Stimulated activated CD4-positive, alpha-beta T cell treated with anti-CD3 and anti-CD28 coated beads, Interleukin-4, amount 100 ng/mL, for 4 hours (primary cell): ENCODE data around the gene NR2C2.

Experiments
- DNase-seq, 2 experiments: peaks; one replicate each; pipeline ENCODE4 v3.0.0-alpha.2; 2020

The NR2C2 gene

DNA sequence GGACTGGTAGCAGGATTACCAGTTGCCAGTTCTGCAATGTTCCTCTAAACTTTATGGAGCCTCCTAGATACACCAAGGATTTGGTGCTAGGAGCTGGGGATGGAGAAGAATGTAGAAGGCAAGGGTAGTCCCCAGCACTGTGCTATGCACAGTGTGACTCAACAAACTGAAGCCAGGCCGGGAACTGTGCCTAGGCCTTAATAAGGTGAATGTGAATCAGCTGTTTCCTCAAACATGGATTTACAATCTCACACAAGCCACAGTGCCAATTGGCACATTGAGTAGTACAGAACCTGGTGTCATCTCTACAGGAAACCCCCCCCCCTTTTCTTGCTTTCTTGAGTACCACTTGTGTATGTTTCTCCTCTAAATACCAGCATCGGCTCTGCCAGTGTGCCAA lies 85.3 kb downstream of the NR2C2 start:
- no peak for DNase-seq

DNA sequence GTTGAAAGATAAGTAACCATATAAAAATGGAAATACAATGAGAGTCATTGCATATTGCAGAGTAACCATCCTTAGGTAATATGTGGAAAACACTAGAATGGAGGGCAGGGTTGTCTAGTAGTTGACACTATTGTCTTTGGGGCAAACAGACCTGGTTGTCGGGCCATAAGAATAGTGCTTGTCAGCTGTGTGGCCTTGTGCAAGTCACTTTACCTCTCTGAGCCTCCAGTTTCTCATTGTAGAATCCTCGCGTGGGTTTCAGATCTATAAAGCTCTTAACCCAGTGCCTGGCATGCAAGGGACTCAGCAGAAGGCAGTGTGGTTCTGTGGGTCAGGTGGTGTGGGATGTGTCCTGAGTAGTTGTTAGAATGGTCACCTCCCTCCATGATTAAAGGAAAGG lies 85.7 kb downstream of the NR2C2 start:
- DNase-seq = no peak

DNA sequence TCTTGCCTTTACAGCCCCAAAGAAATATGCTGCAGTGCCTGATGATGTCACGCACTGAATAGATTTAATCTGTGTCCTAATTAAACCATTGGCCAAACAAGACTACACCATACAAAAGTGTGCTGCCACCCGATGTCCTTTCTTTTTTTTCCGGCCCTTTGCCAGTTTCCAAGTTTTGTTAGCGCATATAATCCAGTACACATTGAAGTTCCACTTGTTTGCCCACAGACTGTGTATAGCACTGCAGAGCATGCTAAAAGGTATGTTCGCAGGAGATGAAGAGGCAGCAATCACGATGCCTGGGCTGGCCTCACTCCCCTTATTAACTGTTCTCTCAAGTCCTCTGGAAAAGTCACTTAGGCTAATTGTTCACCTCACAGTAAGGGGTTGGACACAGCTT lies 90.9 kb downstream of the NR2C2 start:
- DNase-seq = no peak

DNA sequence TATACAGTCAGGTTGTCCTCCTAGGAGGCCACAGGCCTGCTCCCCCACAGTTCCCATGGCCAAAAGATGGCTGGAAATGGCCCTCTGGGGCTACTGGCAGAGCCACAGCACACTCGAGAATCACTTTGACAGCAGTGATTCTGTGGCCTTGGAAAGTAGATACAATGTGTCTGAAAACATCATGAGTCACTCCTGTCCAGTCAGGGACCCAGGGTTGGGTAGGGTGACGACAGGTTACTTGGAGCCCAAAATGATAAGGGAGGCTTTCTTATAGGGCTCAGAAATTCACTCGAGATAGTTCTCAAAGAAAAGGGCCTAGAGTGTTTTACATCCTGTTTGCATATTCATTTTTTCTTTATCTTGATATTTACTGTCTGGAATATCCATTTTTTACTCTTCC lies 93.5 kb downstream of the NR2C2 start:
- DNase-seq = no peak

DNA sequence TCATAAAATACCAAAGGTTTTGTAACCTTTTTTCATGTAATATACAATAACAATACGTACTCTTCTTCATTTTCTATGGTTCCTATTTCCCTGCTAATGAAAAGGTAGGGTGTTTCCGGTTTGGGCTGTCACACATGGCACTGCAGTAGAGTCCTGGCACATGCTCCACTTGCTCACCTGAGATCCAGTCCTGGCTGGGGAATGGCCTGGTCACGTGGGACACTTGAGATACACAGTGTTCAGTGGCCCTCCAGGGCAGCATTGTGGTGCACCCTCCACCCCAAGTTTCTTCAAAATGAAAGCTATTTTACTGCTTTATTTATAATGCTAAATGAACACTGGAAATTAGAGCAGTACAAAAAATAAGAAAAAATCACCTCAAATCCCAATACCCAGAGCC lies 94.6 kb downstream of the NR2C2 start:
- no peak for DNase-seq

DNA sequence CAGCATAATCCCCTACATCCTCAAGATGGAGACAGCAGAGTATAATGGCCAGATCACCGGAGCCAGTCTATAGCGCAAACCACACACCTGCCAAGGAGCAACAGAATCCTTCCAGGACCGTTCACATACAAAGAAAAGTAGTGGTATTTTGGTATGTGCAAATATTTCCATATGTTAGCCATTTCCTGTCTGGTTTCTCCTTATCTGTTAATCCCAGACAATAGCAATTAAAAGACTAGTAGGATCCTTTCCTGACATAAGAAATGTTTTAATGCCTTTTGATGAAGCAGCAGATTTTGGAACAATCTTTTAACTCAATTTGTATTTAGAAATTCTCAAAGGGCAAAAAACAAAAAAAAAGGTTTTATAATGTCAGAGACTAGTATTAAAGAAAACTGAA lies 95.6 kb downstream of the NR2C2 start:
- no peak for DNase-seq

DNA sequence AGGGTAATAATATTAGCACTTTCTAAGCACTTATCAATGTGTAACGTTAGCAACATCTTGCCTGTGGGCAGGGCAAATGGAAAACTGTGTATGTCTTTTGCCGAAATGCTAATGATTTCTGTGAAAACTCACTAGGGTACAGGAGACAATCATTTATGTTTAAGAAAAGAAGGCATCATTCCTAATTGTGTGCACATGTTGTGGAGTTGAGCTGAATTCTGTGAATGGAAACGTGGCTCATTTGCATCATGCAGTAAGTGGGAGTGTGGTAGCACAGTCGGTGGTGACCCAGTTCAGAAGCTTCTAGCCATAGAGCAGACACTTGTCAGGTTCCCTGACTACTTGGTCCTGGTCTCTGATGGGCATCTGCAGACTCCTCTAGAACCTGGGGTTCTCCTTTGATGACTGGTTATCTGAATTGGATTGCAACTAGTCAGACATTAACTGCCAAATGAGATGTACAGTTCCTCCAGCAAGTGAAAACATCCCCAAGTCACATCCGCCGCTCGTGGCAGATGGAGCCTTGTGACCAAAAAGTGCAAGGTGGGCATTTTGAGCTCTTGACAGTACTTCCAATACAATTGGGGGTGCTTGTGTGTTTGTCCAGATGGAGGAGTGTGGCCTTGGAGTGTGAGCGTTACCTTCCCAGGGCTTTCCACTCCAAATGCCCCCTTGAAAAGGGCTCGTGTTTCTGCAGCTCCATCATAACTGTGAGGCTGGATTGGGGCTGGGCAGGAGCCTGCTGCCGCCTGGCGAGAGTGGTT lies 96.2 kb downstream of the NR2C2 start:
- DNase-seq = no peak

DNA sequence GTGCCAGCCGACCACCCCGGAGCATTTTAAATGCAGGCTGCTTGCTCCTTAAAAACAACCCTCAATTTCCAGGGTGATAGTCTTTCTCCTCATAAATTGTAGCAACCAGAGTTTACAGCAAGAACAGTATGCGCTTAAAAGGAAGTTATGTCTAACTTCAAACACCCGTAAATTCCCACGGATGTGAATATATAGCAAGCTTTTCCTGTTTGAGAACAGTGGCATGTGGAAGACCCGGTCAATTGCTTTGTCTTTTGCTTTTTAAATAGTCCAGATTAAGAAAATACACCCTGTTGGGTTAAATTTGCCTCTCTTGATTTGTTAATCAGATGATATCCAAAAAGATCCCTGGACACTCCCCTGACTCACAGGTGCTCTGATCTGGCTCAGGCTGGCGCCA lies 96.9 kb downstream of the NR2C2 start:
- DNase-seq = no peak

DNA sequence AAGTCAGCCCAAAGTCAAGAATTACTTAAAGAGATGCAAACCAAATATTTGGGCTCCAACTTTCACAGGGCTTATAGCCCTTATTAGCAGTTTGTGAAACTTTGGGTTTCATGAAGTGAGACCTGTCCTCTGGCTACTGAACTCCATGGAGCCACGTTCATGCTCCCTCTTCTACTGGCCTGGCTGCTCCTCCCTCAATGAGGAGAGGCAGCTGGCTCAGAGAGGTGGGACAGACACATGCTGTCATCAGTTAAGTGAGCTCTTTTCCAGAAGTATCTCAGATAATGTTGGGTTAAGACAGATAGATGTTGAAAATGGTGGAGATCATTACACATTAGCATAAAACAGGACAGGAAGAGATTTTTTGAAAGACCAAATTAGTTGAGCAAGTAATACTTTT lies 98.3 kb downstream of the NR2C2 start:
- DNase-seq = no peak

DNA sequence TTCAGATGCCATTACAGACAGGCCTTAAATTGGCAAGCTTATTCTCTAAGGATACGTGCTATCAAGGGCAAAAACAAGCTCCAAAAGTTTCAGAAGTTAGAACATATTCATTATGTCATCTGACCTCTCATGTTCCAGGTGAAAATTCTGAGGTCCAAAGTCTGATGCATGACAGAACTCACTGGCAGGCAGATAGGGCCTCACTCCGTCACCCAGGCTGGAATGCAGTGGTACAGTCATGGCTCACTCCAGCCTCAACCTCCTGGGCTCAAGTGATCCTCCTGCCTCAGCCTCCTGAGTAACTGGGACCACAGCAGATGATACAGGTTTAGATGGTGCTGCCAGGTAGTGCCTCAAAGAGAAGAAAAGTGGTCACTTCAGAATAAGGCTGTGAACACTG lies 102.2 kb downstream of the NR2C2 start:
- DNase-seq = no peak

DNA sequence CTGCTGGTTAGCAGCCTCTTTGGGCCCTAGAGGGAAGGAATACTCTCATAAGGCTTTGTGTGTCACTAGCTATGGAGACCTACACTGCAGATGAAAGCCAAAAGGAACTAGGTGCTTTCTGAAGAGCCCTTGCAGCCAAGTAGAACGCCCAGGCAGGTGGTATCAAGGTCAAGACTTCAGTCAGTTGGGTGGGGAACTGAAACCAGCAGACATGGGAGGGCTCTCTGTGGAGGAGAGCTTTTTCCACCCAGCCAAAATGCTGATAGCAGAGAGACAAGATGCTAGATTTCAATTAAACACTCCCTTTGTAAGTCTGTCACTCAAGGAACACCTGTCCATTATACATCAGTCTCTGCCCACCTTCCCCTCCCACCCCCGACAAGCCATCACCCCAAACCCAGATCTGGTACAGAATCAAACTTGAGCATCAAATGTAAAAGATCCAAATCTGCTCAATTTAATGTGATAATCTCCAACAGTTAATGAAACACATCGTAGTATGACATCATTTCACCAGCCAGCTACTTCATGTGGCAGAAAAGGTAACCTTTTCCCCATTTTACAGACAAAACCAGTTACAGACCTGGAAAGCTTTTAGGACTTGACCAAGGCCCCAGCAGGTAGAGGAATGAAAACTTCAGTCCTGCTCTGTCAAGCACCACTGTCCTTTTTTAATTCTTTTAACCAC lies 103.2 kb downstream of the NR2C2 start:
- DNase-seq = no peak

DNA sequence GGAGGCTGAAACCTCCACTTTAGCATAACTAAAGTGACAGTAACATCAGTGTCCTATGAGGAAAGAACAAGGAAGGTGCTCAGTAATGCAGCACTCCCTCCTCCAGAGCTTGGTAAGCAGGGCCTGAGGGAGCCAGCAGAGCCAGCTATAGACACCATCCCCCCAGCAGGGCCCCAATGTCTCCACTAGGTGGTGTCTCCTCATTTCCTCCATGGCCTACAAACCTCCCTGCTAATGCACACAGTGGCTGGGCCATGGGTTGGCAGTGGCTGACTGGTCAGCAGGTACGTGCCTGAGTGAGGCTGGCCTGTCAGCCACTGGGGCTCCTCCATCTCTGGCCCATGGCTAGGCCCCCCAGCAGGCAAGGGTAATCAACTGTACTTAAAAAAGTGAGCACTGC lies 104.1 kb downstream of the NR2C2 start:
- peak; percentile 14 to 22 for DNase-seq

DNA sequence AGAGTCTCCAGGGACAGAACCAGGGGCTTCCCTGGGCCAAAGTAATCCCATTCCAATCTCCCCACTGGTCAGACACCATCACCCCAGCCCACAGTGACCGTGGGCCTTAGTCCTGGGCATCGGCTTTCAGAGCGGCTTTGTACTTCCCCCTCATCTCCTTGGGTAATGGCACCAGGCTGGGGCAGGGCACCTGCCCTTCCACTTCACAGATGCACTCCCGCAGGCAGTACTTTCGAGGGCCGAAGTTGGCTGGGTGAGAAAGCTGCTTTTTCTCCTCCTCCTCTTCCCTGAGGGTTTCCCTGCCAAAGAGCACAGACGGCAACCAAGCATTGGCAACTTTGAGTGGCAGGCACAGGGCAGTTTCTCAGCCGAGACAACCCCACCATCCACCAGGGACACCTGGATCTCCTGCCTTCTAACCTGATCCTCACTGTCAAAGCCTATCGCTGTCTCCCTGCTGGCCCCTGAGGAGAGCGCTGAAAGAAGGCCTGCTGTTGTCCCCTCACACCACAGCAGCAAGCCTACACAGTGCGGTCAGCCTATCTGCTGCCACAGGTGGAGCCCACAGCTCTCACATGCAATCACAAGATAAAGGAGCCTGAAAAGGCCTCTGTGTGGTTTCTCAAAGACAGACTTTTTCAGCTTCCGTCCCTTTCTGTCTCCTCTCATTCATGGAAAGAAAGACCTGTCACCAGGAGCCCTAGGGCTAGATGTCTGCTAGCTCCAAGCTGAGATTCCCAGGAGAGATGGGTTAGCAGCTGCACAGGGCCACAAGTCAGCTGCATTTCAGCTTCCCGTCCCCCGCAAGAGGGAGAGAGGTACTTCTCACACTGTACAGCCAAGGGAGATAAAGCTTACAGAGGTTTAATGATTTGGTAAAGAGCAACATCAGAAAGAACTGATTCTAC lies 105.2 kb downstream of the NR2C2 start:
- no peak for DNase-seq

DNA sequence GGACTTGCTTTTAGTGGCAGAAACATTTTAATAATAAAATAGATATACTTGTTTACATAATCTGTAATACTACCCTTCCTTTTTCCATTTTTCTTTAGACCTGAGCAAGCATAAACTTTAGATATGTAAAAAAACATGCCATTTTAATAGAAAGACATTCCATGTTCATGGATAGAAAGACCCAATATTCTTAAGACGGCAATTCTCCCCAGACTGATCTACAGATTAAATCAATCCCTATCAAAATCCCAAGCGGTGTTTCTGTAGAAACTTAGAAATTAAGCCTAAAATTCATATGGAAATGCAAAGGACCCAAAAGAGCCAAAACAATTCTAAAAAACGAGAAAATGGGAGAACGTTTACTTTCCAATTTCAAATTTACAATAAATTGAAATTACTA lies 106.2 kb downstream of the NR2C2 start:
- no peak for DNase-seq

DNA sequence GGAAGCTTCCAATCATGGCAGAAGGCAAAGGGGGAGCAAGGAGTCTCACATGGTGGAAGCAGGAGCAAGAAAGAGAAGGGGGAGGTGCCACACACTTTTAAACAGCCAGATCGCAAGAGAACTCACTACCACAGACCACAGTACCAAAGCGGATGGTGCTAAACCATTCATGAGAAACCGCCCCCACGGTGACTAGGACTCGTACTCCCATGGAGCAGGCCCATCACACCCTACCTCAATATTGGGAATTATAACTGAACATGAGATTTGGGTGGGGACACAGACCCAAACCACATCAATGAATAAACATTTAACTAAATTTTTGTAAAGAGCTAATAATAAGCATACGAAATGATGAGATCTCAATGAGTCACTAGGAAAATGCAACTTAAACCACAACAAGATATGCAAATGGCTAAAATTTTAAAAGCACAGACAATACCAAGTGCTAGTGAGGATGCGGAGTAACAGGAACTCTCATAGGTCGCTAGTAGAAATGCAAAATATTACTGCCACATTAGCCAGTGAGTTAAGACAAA lies 107.7 kb downstream of the NR2C2 start:
- DNase-seq = peak; percentile 32 to 46

DNA sequence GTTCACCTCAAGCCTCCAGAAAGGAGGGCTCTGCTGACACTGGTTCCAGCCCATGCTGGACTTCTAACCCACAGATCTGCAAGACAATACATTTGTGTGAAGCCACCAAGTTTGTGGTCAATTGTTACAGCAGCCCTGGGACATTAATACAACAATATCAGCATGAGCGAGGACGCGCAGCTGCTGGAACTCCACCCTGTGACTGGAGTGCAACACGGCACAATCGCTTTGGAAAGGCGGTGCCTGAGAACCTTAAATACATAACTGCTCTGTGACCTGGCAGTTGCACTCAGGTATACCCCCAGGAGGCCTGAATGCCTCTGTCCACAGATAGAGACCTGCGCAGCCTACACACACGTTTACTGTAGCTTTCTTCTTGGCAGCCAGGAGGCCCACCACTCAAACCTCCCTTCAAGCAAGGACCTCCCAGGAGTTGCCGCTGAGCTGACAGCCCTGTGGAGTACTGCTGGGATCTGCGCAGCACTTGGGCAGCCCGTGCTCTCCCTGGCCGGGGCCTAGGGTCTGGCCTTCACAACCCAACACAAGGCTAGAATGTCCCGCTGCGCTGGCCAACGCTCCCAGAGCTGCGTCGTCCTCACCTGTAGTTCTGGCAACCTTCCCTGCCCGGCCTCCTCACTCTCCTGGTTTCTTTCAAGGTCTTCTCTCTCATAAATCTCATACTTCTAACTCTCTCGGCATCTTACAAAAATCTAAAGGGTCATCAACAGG lies 109.5 kb downstream of the NR2C2 start:
- no peak for DNase-seq

DNA sequence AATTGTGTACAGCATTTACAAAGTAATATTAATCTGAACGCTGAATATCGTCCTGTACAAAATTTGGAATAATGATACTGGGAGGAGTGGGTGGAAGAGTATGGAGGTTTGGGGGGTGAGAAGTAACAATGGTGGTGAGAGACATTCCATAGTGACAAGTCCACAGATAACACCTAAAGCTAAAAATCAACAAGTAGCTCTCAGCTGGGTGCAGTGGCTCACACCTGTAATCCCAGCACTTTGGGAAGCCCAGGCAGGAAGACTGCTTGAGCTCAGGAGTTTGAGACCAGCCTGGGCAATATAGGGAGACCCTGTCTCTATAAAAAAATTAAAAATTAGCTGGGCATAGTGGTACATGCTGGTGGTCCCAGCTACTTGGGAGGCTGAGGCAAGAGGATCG lies 112.6 kb downstream of the NR2C2 start:
- DNase-seq = no peak

DNA sequence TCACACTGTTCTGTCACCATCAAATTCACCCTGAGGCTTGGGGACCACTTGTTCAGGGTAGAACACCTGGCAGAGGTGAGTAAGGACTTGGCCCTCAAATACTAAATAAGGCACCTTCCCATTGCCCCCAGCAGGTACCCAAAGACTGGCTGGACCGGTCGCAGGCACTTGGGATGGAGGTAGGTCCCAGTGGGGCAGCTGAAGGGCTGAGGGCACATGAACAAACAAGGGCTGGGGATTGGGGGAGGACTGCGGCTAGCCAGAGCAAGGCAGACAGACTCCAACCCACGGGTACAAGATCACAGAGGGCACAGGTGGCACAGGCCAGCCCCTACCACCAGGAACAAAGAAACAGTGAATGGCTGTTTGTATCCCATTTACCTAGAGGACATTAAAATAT lies 115.9 kb downstream of the NR2C2 start:
- DNase-seq = no peak

DNA sequence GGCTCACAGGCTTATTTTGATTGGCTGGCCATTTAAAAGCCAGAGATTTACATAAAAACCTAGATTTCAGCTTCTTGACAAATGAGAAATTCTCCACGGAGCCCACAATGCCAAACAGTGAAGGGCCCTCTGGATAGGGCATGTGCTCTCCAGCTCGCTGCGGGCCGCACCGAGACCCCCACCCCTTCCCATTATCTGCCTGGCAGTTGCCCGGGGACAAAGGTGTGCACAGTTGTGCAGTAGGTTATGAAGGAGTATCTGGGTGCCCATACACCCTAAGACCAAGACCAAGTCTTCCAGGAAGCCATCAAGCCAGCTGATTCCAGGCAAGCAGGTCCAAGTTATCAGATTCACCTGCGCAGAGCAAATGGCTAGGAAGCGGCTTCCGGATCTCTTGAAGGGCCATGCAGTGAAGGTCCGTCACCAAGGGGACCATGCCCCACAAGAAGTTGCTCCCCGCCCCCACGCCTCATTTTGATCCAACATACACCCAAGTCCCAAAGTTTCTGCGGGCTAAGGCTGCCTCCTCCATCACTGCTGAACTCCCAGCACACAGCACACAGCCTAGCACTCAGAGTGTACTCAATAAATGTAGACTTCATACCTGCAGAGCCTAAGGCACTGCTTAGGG lies 116.4 kb downstream of the NR2C2 start:
- DNase-seq = no peak

DNA sequence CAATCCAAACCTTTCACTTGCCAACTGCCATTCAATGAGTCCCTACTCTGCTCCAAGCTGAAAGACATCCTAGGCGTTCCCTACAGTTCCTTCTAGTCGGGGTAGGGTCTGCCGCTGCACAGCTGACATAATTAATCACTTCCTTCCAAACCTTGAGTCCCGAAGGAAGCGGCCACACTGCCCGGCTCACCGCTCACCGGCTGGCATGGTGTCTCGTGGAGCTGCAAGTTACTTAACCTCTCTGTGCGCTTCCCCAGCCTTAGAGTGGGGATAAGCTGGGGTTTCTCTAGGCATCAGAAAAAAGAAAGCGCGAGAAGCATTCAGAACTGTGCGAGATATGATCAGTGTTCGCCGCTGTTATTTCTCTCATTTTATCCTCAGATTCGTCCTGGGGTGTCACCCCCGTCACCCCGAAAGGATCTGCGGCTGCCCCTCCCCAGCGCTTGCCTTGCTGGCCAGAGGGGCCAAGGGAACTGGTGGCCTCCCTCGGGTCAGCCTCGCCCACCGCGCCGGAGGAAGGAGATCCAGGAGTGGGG lies 117.0 kb downstream of the NR2C2 start:
- DNase-seq = peak; percentile 17 to 21

DNA sequence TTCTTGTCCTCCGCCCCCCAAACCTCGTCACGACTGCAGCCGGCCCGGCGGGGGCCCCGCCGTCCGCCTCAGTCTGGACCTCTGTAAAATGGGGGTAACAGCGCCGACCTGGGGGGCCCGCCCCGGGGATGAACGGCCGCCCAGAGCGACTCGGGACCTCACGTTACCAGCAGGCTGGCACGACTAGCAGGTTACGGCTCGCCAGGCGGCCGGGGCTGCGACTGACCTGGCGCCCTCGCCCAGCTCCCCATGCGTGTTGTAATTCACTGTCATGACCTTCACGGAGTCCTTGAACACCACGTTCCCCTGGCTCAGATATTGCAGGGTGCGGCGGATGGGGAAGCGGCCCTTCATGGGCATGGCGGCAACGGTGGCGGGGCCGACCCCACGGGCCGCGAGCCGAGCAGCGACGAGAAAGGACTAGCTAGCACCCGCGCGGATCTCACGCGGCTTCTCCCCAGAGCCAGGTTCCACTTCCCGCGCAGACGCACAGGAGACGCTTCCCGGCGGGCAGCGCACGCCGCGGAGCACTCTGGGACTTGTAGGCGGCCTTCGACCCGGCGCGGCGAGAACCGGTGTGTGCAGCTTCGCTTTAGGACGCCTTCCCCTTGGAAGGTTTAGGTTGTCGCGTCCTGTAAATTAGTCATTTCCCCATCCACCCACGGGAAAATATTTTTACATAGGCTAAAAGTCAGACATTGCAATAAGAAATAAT lies 117.6 kb downstream of the NR2C2 start, which contains the start of gene MRPS25:
TSS of gene MRPS25 (minus strand) at position 481 of the 715 bp plus-strand sequence. CDS start at position 360, 121 bp downstream.
- DNase-seq = peak; percentile 83 to 90
